ENCODE results near the gene RNF149. TPM values are rescaled to one million over a fixed set of nuclear protein-coding genes. Genes with fewer than 3 reads are reported as not detected.

The RNF149 gene
- total and polyA plus RNA-seq, 9 of the 15 experiments (the other 6 are each of a cell fraction or from before 2014, with no cell fraction given), result 9.0 to 31.5 (median 22.8) TPM

DNA sequence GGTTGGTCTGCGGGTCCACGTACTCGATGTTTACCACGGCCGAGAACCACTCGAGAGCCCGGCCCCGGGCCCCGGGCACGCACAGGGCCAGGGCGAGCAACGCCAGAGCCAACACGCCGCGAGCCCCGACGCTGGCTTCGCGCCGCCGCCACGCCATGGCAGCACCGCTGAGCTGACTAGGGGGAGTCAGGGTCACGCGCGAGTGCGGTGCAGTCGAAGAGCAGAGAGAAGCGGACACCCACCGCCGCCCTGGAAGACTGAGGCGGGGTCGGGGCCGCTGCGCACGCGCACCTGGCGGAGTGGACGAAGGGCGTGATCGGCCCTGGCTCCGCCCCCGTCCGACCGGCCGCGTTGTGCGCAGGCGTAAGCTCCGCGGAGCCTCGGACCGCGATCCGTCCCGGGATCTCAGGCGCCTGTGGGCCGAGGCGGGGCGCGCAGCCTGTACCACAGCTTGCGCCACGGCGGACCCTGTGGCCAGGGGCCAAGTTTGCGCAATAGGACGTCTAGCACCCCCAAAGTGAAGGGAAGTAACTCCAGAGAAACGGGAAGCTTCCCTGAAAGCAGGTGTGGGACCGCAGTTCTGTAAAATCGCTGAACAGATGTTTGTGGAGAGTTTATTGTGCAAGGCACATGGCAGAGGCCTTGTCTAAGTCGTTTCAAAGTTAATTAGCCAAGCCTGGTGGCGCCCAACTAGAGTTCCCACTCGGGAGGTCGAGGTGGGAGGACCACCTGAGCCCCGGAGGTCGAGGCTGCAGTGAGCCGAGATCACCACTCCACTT, at the start of gene RNF149 (continued):
- TF ChIP-seq ATF1 (CRISPR knock-in tag; IDR thresholded peaks at IDR 0.05) (no peak), ATF1 (tag; IDR thresholded peaks at IDR 0.05) (peak; percentile 48; the same call in 1 of the 2 replicates), CXXC5 (CRISPR knock-in tag; IDR thresholded peaks at IDR 0.05) (peak; percentile 85), MBD2 (IDR thresholded peaks at IDR 0.05; ENCODE audit: borderline replicate concordance, low read depth) (peak; percentile 61; the same call in 1 of the 2 replicates), KDM4B (IDR thresholded peaks at IDR 0.05; ENCODE audit: borderline replicate concordance in 2 of 2, low read depth in 1 of 2) (peak in 1 of 2 experiments; percentile 48; a peak in 1 of 4 replicates), SMAD4 (CRISPR knock-in tag; conservative IDR thresholded peaks at IDR 0.05) (peak; percentile 84), RB1 (IDR thresholded peaks at IDR 0.05; ENCODE audit: low read depth) (peak; percentile 66), POLR3A (IDR thresholded peaks at IDR 0.05; ENCODE audit: borderline replicate concordance, extremely low read depth, insufficient read depth, insufficient read length) (no peak), ZNF347 (CRISPR knock-in tag; IDR thresholded peaks at IDR 0.05; ENCODE audit: low read depth) (no peak), CBX1 (IDR thresholded peaks at IDR 0.05; ENCODE audit: low read depth) (peak; percentile 69; the same call in 1 of the 2 replicates), CBX2 (IDR thresholded peaks at IDR 0.05; ENCODE audit: insufficient read depth, low read length, poor library complexity, severe bottlenecking) (no peak)
- TF ChIP-seq, protein P1, sequence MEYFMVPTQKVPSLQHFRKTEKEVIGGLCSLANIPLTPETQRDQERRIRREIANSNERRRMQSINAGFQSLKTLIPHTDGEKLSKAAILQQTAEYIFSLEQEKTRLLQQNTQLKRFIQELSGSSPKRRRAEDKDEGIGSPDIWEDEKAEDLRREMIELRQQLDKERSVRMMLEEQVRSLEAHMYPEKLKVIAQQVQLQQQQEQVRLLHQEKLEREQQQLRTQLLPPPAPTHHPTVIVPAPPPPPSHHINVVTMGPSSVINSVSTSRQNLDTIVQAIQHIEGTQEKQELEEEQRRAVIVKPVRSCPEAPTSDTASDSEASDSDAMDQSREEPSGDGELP (CRISPR knock-in tag; IDR thresholded peaks at IDR 0.05; ENCODE audit: borderline replicate concordance), result peak; percentile 86
- TF ChIP-seq, protein P2, sequence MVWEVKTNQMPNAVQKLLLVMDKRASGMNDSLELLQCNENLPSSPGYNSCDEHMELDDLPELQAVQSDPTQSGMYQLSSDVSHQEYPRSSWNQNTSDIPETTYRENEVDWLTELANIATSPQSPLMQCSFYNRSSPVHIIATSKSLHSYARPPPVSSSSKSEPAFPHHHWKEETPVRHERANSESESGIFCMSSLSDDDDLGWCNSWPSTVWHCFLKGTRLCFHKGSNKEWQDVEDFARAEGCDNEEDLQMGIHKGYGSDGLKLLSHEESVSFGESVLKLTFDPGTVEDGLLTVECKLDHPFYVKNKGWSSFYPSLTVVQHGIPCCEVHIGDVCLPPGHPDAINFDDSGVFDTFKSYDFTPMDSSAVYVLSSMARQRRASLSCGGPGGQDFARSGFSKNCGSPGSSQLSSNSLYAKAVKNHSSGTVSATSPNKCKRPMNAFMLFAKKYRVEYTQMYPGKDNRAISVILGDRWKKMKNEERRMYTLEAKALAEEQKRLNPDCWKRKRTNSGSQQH (CRISPR knock-in tag; IDR thresholded peaks at IDR 0.05), result 0 out of 2 replicates have a peak, but pooled peaks have one; percentile 9
- TF ChIP-seq, protein P3, sequence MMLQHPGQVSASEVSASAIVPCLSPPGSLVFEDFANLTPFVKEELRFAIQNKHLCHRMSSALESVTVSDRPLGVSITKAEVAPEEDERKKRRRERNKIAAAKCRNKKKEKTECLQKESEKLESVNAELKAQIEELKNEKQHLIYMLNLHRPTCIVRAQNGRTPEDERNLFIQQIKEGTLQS (IDR thresholded peaks at IDR 0.05), result peak; percentile 53
- TF ChIP-seq, protein P3 (CRISPR knock-in tag; conservative IDR thresholded peaks at IDR 0.05), result no peak
- TF ChIP-seq, protein P4, sequence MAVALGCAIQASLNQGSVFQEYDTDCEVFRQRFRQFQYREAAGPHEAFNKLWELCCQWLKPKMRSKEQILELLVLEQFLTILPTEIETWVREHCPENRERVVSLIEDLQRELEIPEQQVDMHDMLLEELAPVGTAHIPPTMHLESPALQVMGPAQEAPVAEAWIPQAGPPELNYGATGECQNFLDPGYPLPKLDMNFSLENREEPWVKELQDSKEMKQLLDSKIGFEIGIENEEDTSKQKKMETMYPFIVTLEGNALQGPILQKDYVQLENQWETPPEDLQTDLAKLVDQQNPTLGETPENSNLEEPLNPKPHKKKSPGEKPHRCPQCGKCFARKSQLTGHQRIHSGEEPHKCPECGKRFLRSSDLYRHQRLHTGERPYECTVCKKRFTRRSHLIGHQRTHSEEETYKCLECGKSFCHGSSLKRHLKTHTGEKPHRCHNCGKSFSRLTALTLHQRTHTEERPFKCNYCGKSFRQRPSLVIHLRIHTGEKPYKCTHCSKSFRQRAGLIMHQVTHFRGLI (CRISPR knock-in tag; IDR thresholded peaks at IDR 0.05), result 0 out of 2 replicates have a peak, but pooled peaks have one; percentile 31
- TF ChIP-seq, protein P5, sequence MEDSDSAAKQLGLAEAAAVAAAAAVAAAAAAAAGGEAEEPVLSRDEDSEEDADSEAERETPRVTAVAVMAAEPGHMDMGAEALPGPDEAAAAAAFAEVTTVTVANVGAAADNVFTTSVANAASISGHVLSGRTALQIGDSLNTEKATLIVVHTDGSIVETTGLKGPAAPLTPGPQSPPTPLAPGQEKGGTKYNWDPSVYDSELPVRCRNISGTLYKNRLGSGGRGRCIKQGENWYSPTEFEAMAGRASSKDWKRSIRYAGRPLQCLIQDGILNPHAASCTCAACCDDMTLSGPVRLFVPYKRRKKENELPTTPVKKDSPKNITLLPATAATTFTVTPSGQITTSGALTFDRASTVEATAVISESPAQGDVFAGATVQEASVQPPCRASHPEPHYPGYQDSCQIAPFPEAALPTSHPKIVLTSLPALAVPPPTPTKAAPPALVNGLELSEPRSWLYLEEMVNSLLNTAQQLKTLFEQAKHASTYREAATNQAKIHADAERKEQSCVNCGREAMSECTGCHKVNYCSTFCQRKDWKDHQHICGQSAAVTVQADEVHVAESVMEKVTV (CRISPR knock-in tag; IDR thresholded peaks at IDR 0.05), result no peak
